ENCODE results near the gene CDYL. TPM values are rescaled to one million over a fixed set of nuclear protein-coding genes. Genes with fewer than 3 reads are reported as not detected.

The CDYL gene
- total RNA-seq, 1 experiment from 2014 or later: 38.4 TPM

- no TSS peak for BruUV-seq (replicated peaks)
- Histone ChIP-seq H3F3A (ENCODE audit: low read length, unreplicated experiment) (no peaks in the 10 kb centered on the region), H3K27ac (ENCODE audit: low read length) (no peak overlapping the region), H3K4me2 (ENCODE audit: low read length) (no peak overlapping the region), H3K27me3 (ENCODE audit: low read length) (no peaks in the 10 kb centered on the region), H3K9ac (ENCODE audit: low read length) (no peak overlapping the region), H3K9me2 (replicated peaks; ENCODE audit: low read length) (no peaks in the 10 kb centered on the region), H3K4me1 (ENCODE audit: insufficient read depth, low read length) (peaks cover 24% of the 10 kb centered on the region), H3K36me3 (ENCODE audit: low read depth, low read length) (peaks cover 5% of the 10 kb centered on the region; the same call in 1 of the 2 replicates), H3K9me3 (ENCODE audit: low read length) (no peaks in the 10 kb centered on the region), H3K4me3 (ENCODE audit: low read length) (no peak overlapping the region), H3K79me2 (ENCODE audit: low read length) (no peaks in the 10 kb centered on the region), H4K20me1 (ENCODE audit: low read length) (0 out of 2 replicates have a peak, but pooled peaks cover 4% of the 10 kb centered on the region), H2AFZ (ENCODE audit: low read length) (no peak overlapping the region)
- POLR2A ChIA-PET (ENCODE audit: unreplicated experiment): no interaction called here
- intact Hi-C loops (cut with micrococcal nuclease): no loop called here
- CTCF ChIA-PET: no interaction called here
- TF ChIP-seq, protein P1, sequence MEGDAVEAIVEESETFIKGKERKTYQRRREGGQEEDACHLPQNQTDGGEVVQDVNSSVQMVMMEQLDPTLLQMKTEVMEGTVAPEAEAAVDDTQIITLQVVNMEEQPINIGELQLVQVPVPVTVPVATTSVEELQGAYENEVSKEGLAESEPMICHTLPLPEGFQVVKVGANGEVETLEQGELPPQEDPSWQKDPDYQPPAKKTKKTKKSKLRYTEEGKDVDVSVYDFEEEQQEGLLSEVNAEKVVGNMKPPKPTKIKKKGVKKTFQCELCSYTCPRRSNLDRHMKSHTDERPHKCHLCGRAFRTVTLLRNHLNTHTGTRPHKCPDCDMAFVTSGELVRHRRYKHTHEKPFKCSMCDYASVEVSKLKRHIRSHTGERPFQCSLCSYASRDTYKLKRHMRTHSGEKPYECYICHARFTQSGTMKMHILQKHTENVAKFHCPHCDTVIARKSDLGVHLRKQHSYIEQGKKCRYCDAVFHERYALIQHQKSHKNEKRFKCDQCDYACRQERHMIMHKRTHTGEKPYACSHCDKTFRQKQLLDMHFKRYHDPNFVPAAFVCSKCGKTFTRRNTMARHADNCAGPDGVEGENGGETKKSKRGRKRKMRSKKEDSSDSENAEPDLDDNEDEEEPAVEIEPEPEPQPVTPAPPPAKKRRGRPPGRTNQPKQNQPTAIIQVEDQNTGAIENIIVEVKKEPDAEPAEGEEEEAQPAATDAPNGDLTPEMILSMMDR (conservative IDR thresholded peaks at IDR 0.05; ENCODE audit: low read depth, low read length): no peak
- TF ChIP-seq EZH2 (IDR thresholded peaks at IDR 0.05; ENCODE audit: low read length, unreplicated experiment) (no peak), EZH2phosphoT487 (IDR thresholded peaks at IDR 0.05; ENCODE audit: borderline replicate concordance, low read length) (no peak)
- DNase-seq (no peak), ATAC-seq (no peak)
Measured at GRCh38 chr6:4946521-4946920, 170.3 kb downstream of the CDYL start.

GRCh38 chr6:4947716-4948115 is 171.5 kb downstream of the CDYL start:
- H3K27ac ChIP-seq (ENCODE audit: low read length): no peak overlapping the region
- ChIA-PET POLR2A (ENCODE audit: unreplicated experiment) (no interaction called here), CTCF (no interaction called here)
- ATAC-seq (no peak), DNase-seq (no peak)
- intact Hi-C loops (cut with micrococcal nuclease): no loop called here
- H3K27me3 ChIP-seq (ENCODE audit: low read length): no peaks in the 10 kb centered on the region
- peaks cover 12% of the 10 kb centered on the region for H3K4me1 ChIP-seq (ENCODE audit: insufficient read depth, low read length)
- no peaks in the 10 kb centered on the region for H4K20me1 ChIP-seq (ENCODE audit: low read length)
- H3K79me2 ChIP-seq (ENCODE audit: low read length): no peaks in the 10 kb centered on the region
- H3K4me3 ChIP-seq (ENCODE audit: low read length): no peak overlapping the region
- no peak overlapping the region for H2AFZ ChIP-seq (ENCODE audit: low read length)
- H3K36me3 ChIP-seq (ENCODE audit: low read depth, low read length): peaks cover 10% of the 10 kb centered on the region
- no peaks in the 10 kb centered on the region for H3K9me3 ChIP-seq (ENCODE audit: low read length)
- no peaks in the 10 kb centered on the region for H3F3A ChIP-seq (ENCODE audit: low read length, unreplicated experiment)
- no peaks in the 10 kb centered on the region for H3K9me2 ChIP-seq (replicated peaks; ENCODE audit: low read length)
- H3K9ac ChIP-seq (ENCODE audit: low read length): no peak overlapping the region
- no TSS peak for BruUV-seq (replicated peaks)
- TF ChIP-seq, protein P1 (conservative IDR thresholded peaks at IDR 0.05; ENCODE audit: low read depth, low read length): no peak
- TF ChIP-seq EZH2 (IDR thresholded peaks at IDR 0.05; ENCODE audit: low read length, unreplicated experiment): no peak
- TF ChIP-seq EZH2phosphoT487 (IDR thresholded peaks at IDR 0.05; ENCODE audit: borderline replicate concordance, low read length): no peak
- H3K4me2 ChIP-seq (ENCODE audit: low read length): no peak overlapping the region

- no TSS peak for BruUV-seq (replicated peaks)
- DNase-seq (no peak), ATAC-seq (no peak)
- Histone ChIP-seq H3K27me3 (ENCODE audit: low read length) (no peaks in the 10 kb centered on the region), H4K20me1 (ENCODE audit: low read length) (no peaks in the 10 kb centered on the region), H3F3A (ENCODE audit: low read length, unreplicated experiment) (no peaks in the 10 kb centered on the region), H3K4me1 (ENCODE audit: insufficient read depth, low read length) (peaks cover 5% of the 10 kb centered on the region), H3K4me2 (ENCODE audit: low read length) (no peak overlapping the region), H3K79me2 (ENCODE audit: low read length) (no peaks in the 10 kb centered on the region), H3K9me2 (replicated peaks; ENCODE audit: low read length) (no peaks in the 10 kb centered on the region), H3K9ac (ENCODE audit: low read length) (no peak overlapping the region), H3K27ac (ENCODE audit: low read length) (no peak overlapping the region), H3K9me3 (ENCODE audit: low read length) (no peaks in the 10 kb centered on the region), H3K36me3 (ENCODE audit: low read depth, low read length) (peaks cover 12% of the 10 kb centered on the region), H3K4me3 (ENCODE audit: low read length) (no peak overlapping the region), H2AFZ (ENCODE audit: low read length) (no peak overlapping the region)
- TF ChIP-seq EZH2phosphoT487 (IDR thresholded peaks at IDR 0.05; ENCODE audit: borderline replicate concordance, low read length) (no peak), EZH2 (IDR thresholded peaks at IDR 0.05; ENCODE audit: low read length, unreplicated experiment) (no peak)
- TF ChIP-seq, protein P1 (conservative IDR thresholded peaks at IDR 0.05; ENCODE audit: low read depth, low read length): no peak
- intact Hi-C loops (cut with micrococcal nuclease): no loop called here
- ChIA-PET CTCF (no interaction called here), POLR2A (ENCODE audit: unreplicated experiment) (no interaction called here)
Measured at GRCh38 chr6:4948781-4949450, 172.7 kb downstream of the CDYL start.

Measured in PC-3 (cell line).